SW480 (cell line): Measurements from ENCODE around the gene PLXNA4.

Experiments
- DNase-seq: peaks from one replicate; pipeline ENCODE4 v3.0.0-alpha.2; 2016; ENCODE audit warnings: low spot score

PLXNA4 gene

GRCh38 chr7:132475037-132475668 is 101.1 kb downstream of the PLXNA4 start:
- no peak for DNase-seq

- no peak for DNase-seq
Measured at GRCh38 chr7:132472463-132473120, 103.7 kb downstream of the PLXNA4 start.

GRCh38 chr7:132471515-132471914 is 104.8 kb downstream of the PLXNA4 start:
- no peak for DNase-seq

- DNase-seq: no peak
Measured at GRCh38 chr7:132469681-132470080, 106.6 kb downstream of the PLXNA4 start.

GRCh38 chr7:132469264-132469663 is 107.0 kb downstream of the PLXNA4 start:
- no peak for DNase-seq

GRCh38 chr7:132466367-132466766 is 109.9 kb downstream of the PLXNA4 start:
- DNase-seq: no peak

- DNase-seq: no peak
Measured at GRCh38 chr7:132465516-132465915, 110.8 kb downstream of the PLXNA4 start.

GRCh38 chr7:132464740-132465139 is 111.5 kb downstream of the PLXNA4 start:
- peak; percentile 3 for DNase-seq

- no peak for DNase-seq
Measured at GRCh38 chr7:132463922-132464321, 112.3 kb downstream of the PLXNA4 start.

GRCh38 chr7:132462478-132462877 is 113.8 kb downstream of the PLXNA4 start:
- DNase-seq: no peak

- DNase-seq: no peak
Measured at GRCh38 chr7:132461032-132461592, 115.2 kb downstream of the PLXNA4 start.

- no peak for DNase-seq
Measured at GRCh38 chr7:132458729-132459128, 117.5 kb downstream of the PLXNA4 start.

GRCh38 chr7:132457658-132458057 is 118.6 kb downstream of the PLXNA4 start:
- DNase-seq: no peak

- DNase-seq: no peak
Measured at GRCh38 chr7:132456418-132456817, 119.9 kb downstream of the PLXNA4 start.

- DNase-seq: no peak
Measured at GRCh38 chr7:132455378-132455777, 120.9 kb downstream of the PLXNA4 start.

GRCh38 chr7:132453826-132454225 is 122.4 kb downstream of the PLXNA4 start:
- DNase-seq: no peak

GRCh38 chr7:132451161-132451560 is 125.1 kb downstream of the PLXNA4 start:
- no peak for DNase-seq

- DNase-seq: no peak
Measured at GRCh38 chr7:132450696-132451095, 125.6 kb downstream of the PLXNA4 start.

- DNase-seq: no peak
Measured at GRCh38 chr7:132450188-132450587, 126.1 kb downstream of the PLXNA4 start.

- no peak for DNase-seq
Measured at GRCh38 chr7:132446666-132447278, 129.5 kb downstream of the PLXNA4 start.

GRCh38 chr7:132446260-132446659 is 130.0 kb downstream of the PLXNA4 start:
- no peak for DNase-seq

- no peak for DNase-seq
Measured at GRCh38 chr7:132443761-132444520, 132.3 kb downstream of the PLXNA4 start.
